Activated T-helper 1 cell treated with anti-CD3 and anti-CD28 coated beads, Interleukin-2, amount 50 U/mL, for 16 hours (primary cell): ENCODE data around the gene LRRFIP1.
"Not testable (repeated sequence)": the region's sequence is repeated elsewhere in the genome, so short reads cannot be mapped to it uniquely, and the experiment has no call there.

Experiments
- DNase-seq, 2 donors: peaks; one replicate each; pipeline ENCODE4 v3.0.0-alpha.2; 2020; ENCODE audit warnings: low read depth in 1 of 2, low spot score in 1 of 2

The LRRFIP1 gene, protein sequence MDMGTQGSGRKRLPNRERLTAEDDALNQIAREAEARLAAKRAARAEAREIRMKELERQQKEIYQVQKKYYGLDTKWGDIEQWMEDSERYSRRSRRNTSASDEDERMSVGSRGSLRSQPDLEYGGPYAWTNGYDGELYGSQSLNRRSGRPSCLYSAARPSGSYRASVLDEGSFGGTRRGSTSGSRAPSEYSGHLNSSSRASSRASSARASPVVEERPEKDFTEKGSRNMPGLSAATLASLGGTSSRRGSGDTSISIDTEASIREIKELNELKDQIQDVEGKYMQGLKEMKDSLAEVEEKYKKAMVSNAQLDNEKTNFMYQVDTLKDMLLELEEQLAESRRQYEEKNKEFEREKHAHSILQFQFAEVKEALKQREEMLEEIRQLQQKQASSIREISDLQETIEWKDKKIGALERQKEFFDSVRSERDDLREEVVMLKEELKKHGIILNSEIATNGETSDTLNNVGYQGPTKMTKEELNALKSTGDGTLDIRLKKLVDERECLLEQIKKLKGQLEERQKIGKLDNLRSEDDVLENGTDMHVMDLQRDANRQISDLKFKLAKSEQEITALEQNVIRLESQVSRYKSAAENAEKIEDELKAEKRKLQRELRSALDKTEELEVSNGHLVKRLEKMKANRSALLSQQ

DNA sequence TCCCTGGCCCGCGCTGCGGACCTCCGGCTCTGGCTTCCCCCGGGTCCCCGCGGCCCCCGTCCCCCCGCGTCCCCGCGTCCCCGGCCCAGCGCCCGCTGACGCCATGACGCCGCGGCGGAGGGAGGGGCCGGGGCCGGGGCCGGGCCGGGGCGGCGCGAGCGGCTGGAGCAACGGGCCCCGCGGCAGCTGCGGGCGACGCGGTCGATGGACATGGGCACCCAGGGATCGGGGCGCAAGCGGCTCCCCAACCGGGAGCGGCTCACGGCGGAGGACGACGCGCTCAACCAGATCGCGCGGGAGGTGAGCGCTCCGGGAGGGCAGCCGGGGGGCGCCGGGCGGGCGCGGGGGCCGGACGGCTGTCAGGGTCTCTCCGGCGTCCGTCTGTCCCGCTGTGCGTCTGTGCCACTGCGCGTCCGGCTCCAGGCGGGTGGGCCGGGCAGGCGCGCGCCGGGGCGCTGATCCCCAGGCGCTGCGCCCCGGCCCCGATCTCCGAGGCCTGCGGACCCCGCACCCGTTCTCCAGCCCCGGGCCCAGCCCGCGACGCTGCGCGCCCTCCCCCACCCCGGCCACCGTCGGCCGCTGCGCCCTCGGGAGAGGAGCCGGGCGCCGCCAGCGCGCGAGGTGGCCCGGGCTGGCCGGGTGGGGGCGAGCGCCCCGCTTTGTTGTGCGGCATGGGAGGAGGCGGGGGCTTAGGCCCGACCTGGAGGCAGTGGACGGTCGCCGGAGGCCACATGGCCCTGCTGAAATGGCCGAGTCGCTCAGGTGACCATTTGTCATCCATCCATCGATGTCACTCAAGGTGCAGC, at the start of gene LRRFIP1:
Gene LRRFIP1, plus strand, starts transcription at position 147 of the 806 bp plus-strand sequence. Its CDS starts 58 bp downstream, at position 205.
- DNase-seq: no peak

GRCh38 chr2:237577956-237578870, 49.2 kb upstream of the LRRFIP1 start:
- DNase-seq: no peak

DNA sequence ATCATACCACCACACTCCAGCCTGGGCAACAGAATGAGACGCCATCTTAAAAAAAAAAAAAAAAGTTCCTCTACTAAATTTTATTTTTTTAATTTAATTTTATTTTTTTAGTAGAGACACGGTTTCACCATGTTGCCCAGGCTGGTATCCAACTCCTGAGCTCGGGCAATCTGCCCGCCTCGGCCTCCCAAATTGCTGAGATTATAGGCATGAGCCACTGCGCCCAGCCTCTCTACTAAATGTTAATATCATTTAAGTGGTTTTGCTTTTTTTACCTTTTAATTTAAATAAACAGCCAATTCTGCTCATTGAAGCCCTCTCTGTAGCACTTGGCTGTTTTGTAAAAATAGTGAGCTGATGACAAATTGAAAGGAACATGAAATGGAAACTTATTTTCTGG, 46.1 kb upstream of the LRRFIP1 start:
- no peak for DNase-seq

DNA sequence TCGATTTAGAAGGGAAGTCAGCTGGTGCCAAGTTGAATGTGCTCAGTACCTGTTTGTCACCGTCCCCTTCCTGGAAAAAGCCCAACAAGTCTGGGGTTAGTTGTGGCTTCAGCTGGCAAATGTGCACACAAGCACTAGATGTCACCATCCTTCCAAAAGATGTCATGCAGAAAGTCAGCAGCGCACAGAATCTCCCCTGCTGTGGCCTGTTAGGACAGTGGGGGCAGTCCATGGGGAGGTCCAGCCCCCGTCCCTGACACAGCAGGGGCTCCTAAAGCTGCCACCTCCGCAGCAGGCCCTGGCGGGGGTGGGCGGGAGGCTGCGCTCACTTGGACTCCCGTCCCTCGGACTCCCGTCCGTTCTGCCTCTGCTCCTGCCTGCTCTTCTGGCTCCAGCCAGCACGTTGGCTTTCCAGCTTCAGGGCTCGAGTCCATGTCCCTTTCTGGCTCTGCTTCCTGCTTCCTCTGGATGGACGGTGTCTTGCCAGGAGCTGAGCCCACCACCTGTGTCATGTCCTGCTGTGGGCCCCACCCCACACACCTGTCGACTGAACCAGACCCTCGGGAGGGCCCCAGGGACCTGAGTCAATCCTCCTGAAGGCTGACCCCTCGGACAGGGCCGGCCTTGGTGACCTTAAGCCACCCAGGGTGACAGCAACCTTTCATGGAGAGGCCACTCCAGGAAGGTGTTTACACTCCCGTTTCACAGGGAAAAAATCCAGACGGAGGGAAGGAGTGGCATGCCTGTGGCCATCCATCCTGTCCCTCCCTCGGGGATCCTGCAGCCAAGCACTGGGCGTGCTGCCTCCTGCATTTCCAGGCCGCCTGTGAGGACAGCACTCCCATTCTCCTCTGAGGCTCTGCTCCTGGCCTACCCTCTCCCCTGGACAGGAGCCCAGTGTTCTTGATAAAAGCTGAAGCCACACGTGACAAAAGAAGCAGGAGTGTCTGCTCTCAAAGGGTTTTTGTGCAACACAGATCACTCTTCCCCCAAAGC, 45.3 kb upstream of the LRRFIP1 start:
- no peak for DNase-seq

DNA sequence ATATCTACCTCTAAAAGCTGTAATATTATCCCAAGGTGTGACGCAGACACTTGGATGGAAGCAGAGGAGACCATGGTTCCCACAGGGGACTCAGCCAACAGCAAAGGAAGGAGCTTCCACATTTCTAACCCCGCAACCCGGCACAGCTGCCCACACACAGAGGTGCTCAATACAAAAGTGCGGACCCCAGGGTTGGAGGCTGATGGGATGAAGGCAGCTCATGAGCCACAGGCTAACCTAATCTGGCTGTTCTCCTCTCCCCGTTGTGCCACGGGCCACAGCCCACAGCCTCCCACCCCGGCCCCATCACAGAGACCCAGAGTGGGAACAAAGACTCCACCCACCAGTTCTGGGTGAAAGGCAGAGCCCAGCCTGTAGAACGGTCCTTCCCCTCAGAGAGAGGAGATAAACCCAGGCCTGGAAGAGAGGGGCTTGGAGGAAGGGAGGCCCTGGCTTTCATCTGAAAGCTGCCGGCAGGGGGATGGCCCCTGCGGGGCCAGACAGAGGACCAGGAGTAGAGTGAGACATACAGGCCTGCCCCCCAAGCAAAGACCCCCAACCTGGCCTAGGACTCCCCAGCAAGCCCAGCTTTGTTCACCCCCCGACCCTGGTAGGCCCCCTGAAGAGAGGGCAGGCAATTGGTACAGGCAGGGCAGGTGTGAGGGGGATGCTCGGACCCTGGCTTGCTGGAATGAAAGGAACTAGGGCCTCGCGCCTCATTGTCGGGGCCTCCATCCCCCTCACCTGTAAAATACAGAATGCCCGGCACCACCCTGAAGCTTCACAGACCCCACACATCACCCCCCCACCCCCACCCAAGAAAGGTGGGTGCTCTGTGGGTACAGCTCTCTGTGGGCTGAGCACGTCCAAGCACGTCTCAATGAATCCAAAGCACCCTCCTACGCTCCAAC, 43.7 kb upstream of the LRRFIP1 start:
- no peak for DNase-seq

DNA sequence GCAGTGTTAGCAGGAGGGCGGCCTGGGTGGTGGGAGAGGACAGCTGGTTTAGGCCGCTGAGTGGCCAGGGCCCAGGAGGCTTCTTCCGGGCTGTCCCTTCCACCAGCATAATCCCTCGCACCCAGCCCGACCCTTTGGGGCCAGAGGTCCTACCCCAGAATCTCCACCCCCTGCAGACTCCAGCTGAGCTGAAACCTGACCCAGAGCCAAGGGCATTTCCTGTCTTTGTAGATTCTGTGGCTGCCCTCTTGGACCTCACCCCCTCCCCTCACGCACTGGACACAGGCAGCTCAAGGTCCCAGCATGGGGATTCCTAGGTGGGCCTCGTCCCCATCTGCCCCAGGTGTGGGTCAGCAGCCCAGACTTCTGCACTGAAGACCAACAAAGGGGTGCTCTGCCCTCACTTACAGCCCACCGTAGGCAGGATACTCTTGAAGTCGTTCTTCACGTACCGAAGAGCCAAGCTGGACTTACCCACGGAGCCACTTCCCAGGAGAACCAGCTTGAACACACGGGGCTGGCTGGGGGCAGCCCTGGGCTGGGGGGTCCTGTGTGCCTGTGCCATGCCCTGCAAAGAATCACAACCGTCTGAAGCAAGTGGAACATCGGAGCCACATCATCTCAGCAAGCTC, 41.7 kb upstream of the LRRFIP1 start:
- no peak for DNase-seq

- no peak for DNase-seq
Observed at GRCh38 chr2:237588044-237588696, 39.2 kb upstream of the LRRFIP1 start.

- no peak for DNase-seq
Observed at GRCh38 chr2:237590272-237591140, 36.9 kb upstream of the LRRFIP1 start, which contains the start of gene RAB17. Gene RAB17 (minus strand): TSS chr2:237590734. CDS start chr2:237586154, 4,580 bp downstream.

GRCh38 chr2:237591141-237591881, 36.1 kb upstream of the LRRFIP1 start:
- DNase-seq: no peak

DNA sequence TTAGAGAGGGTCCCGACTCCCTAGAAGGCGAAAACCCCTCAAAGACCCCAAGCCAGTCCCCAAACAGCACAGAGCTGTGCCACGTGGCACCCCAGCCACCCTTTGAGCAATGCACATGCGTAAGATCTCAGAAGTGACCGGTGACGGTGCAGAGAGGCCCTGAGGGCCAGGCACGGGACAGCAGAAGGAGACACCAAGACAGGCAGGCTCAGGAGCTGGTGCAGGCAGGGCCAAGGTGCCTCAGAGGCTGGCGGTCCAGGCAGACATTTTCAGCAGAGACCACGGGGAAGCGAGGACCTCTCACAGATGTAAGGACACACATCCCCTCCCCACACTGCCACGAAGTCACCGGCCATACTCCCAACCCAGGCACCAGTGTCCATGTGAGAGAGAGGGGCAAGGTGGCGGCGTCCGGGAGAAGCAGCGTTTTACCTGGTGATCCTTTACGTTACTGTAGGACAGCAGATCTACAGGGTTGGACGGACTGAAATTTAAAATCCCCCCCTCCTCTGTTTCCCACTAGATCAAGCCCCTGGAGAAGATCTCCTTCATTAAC, 34.9 kb upstream of the LRRFIP1 start:
- no peak for DNase-seq

GRCh38 chr2:237593036-237593435, 34.4 kb upstream of the LRRFIP1 start:
- no peak for DNase-seq

DNA sequence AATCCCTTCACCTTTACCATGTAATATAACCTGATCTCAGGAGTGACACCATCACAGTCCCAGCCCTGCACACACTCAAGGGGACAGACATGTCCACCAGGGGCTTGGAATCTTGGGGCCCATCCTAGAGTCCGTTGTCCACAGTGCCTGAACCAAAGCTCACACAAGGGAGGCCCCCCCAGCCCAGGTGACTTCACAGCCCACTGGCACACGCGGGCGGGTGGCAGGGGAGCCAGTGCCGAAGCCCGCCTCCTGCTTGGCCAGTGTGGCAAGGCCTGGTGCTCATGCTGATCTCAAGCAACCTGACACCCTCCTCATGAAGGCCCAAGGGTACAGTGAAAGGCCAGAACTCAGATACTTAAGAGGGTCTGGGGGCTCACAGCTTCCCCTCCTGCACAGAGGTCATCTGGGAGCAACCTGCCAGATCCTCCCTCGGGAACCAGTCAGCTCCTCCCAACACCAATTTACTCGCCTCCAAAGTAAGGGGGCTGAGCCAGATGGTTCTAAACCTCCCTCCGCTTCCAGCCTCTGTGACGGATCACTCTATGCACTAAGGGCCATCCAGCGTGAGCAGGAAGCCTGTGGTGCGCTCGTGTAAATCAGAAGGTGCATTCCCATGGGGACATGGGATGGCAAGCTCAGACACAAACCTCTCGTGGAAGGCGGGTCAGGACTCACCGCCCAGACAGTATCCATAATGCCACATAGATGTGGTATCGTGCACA, 33.6 kb upstream of the LRRFIP1 start:
- no peak for DNase-seq

DNA sequence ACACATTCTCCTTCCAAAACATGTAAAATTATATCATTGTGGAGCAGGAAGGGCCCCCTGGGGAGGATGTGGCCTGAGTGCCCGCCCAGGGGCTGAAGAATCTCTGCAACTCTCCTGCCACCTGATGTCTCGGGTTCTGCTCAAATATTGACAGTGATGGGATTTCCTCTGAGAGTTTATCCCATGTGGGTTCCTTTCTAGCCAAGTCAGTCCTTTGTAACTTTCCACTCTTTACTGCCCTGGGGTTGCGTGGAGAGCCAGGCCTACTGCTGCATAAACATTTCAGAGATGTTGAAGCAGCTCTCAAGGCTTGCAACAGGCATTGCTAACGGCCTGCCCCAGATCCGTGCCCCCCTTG, 32.9 kb upstream of the LRRFIP1 start:
- DNase-seq: no peak

- not testable (repeated sequence) for DNase-seq
Observed at GRCh38 chr2:237595829-237596519, 31.4 kb upstream of the LRRFIP1 start.
